Stimulated activated memory B cell treated with anti-CD40 and anti-IgM and Interleukin-4, amounts not matched to agents 10 μg/mL and 1 μg/mL and 100 μg/mL, for 72 hours (primary cell): ENCODE data around the gene RPL37A.

Experiments used
- ATAC-seq: fragments of 150-1000 bp; cut with Tn5 transposase; 2 replicates; pipeline ENCODE4 v1.10.0; 2021
- H3K27ac Mint-ChIP-seq: one replicate; pipeline ENCODE4 v1.8.0; 2022; ENCODE audit warnings: mild to moderate bottlenecking, mixed read lengths
- H3K27me3 Mint-ChIP-seq: one replicate; pipeline ENCODE4 v1.8.0; 2022; ENCODE audit warnings: mixed read lengths
- H3K36me3 Mint-ChIP-seq: one replicate; pipeline ENCODE4 v1.8.0; 2022; ENCODE audit warnings: mixed read lengths
- H3K4me1 Mint-ChIP-seq: one replicate; pipeline ENCODE4 v1.8.0; 2022; ENCODE audit warnings: mixed read lengths
- H3K4me3 Mint-ChIP-seq: one replicate; pipeline ENCODE4 v1.8.0; 2022; ENCODE audit warnings: mild to moderate bottlenecking, moderate library complexity, mixed read lengths
- H3K9me3 Mint-ChIP-seq: one replicate; pipeline ENCODE4 v1.8.0; 2022; ENCODE audit warnings: mixed read lengths

RPL37A gene

GRCh38 chr2:216478791-216479190 lies 19.9 kb upstream of the RPL37A start:
- no peak for ATAC-seq
- no peaks in the 10 kb centered on the region for H3K27me3 Mint-ChIP-seq
- H3K4me1 Mint-ChIP-seq, result peaks cover 15% of the 10 kb centered on the region
- no peaks in the 10 kb centered on the region for H3K9me3 Mint-ChIP-seq
- no peak overlapping the region for H3K4me3 Mint-ChIP-seq
- H3K27ac Mint-ChIP-seq, result no peak overlapping the region
- H3K36me3 Mint-ChIP-seq, result peaks cover 65% of the 10 kb centered on the region

- Mint-ChIP-seq H3K27ac (no peak overlapping the region), H3K4me1 (peaks cover 7% of the 10 kb centered on the region), H3K36me3 (peaks cover 65% of the 10 kb centered on the region), H3K4me3 (no peak overlapping the region), H3K9me3 (no peaks in the 10 kb centered on the region), H3K27me3 (no peaks in the 10 kb centered on the region)
- no peak for ATAC-seq
Measured at GRCh38 chr2:216480221-216480620, 18.4 kb upstream of the RPL37A start.

- no peaks in the 10 kb centered on the region for H3K27me3 Mint-ChIP-seq
- ATAC-seq, result no peak
- peak overlapping the region; percentile 53 for H3K27ac Mint-ChIP-seq
- peaks cover 46% of the 10 kb centered on the region for H3K36me3 Mint-ChIP-seq
- no peak overlapping the region for H3K4me3 Mint-ChIP-seq
- no peaks in the 10 kb centered on the region for H3K9me3 Mint-ChIP-seq
- H3K4me1 Mint-ChIP-seq, result no peaks in the 10 kb centered on the region
Measured at GRCh38 chr2:216482640-216483039, 16.0 kb upstream of the RPL37A start.

GRCh38 chr2:216485237-216485636 lies 13.4 kb upstream of the RPL37A start:
- H3K4me3 Mint-ChIP-seq, result no peak overlapping the region
- H3K36me3 Mint-ChIP-seq, result peaks cover 29% of the 10 kb centered on the region
- peaks cover 7% of the 10 kb centered on the region for H3K4me1 Mint-ChIP-seq
- no peak overlapping the region for H3K27ac Mint-ChIP-seq
- ATAC-seq, result no peak
- H3K27me3 Mint-ChIP-seq, result no peaks in the 10 kb centered on the region
- H3K9me3 Mint-ChIP-seq, result no peaks in the 10 kb centered on the region

GRCh38 chr2:216485745-216486144 lies 12.9 kb upstream of the RPL37A start:
- Mint-ChIP-seq H3K27me3 (no peaks in the 10 kb centered on the region), H3K4me1 (peaks cover 12% of the 10 kb centered on the region), H3K9me3 (no peaks in the 10 kb centered on the region), H3K36me3 (peaks cover 24% of the 10 kb centered on the region), H3K4me3 (no peak overlapping the region), H3K27ac (no peak overlapping the region)
- ATAC-seq, result no peak

- peaks cover 20% of the 10 kb centered on the region for H3K36me3 Mint-ChIP-seq
- no peak for ATAC-seq
- no peak overlapping the region for H3K27ac Mint-ChIP-seq
- H3K9me3 Mint-ChIP-seq, result no peaks in the 10 kb centered on the region
- H3K4me1 Mint-ChIP-seq, result peaks cover 14% of the 10 kb centered on the region
- no peak overlapping the region for H3K4me3 Mint-ChIP-seq
- H3K27me3 Mint-ChIP-seq, result no peaks in the 10 kb centered on the region
Measured at GRCh38 chr2:216486271-216486670, 12.4 kb upstream of the RPL37A start.

- Mint-ChIP-seq H3K36me3 (peaks cover 16% of the 10 kb centered on the region), H3K4me3 (no peak overlapping the region), H3K27ac (no peak overlapping the region), H3K27me3 (no peaks in the 10 kb centered on the region), H3K4me1 (peaks cover 16% of the 10 kb centered on the region), H3K9me3 (peaks cover under 1% of the 10 kb centered on the region)
- no peak for ATAC-seq
Measured at GRCh38 chr2:216486708-216487107, 11.9 kb upstream of the RPL37A start.

- Mint-ChIP-seq H3K36me3 (no peaks in the 10 kb centered on the region), H3K4me3 (no peak overlapping the region), H3K9me3 (peaks cover 4% of the 10 kb centered on the region), H3K27ac (peak overlapping the region; percentile 37), H3K4me1 (peaks cover 43% of the 10 kb centered on the region), H3K27me3 (no peaks in the 10 kb centered on the region)
- no peak for ATAC-seq
Measured at GRCh38 chr2:216490061-216490460, 8.6 kb upstream of the RPL37A start.

- H3K4me1 Mint-ChIP-seq, result peaks cover 53% of the 10 kb centered on the region
- H3K27ac Mint-ChIP-seq, result peak overlapping the region; percentile 89
- H3K27me3 Mint-ChIP-seq, result no peaks in the 10 kb centered on the region
- peak overlapping the region; percentile 44 for H3K4me3 Mint-ChIP-seq
- peaks cover 4% of the 10 kb centered on the region for H3K9me3 Mint-ChIP-seq
- H3K36me3 Mint-ChIP-seq, result no peaks in the 10 kb centered on the region
- ATAC-seq, result peak; percentile 90
Measured at GRCh38 chr2:216491793-216492596, 6.6 kb upstream of the RPL37A start.

- Mint-ChIP-seq H3K27ac (peak overlapping the region; percentile 89), H3K9me3 (peaks cover 4% of the 10 kb centered on the region), H3K4me1 (peaks cover 58% of the 10 kb centered on the region), H3K4me3 (peak overlapping the region; percentile 44), H3K27me3 (no peaks in the 10 kb centered on the region), H3K36me3 (peaks cover 2% of the 10 kb centered on the region)
- ATAC-seq, result peak; percentile 42
Measured at GRCh38 chr2:216492597-216493333, 5.9 kb upstream of the RPL37A start.

GRCh38 chr2:216493334-216493685 lies 5.3 kb upstream of the RPL37A start:
- Mint-ChIP-seq H3K4me1 (peaks cover 63% of the 10 kb centered on the region), H3K27me3 (no peaks in the 10 kb centered on the region), H3K36me3 (peaks cover 6% of the 10 kb centered on the region), H3K27ac (peak overlapping the region; percentile 89), H3K9me3 (peaks cover 4% of the 10 kb centered on the region), H3K4me3 (no peak overlapping the region)
- ATAC-seq, result no peak

- Mint-ChIP-seq H3K27ac (no peak overlapping the region), H3K36me3 (peaks cover 25% of the 10 kb centered on the region), H3K9me3 (peaks cover 4% of the 10 kb centered on the region), H3K4me1 (peaks cover 70% of the 10 kb centered on the region), H3K27me3 (no peaks in the 10 kb centered on the region), H3K4me3 (no peak overlapping the region)
- ATAC-seq, result no peak
Measured at GRCh38 chr2:216495656-216496055, 3.0 kb upstream of the RPL37A start.

GRCh38 chr2:216497382-216498069 lies 1.1 kb upstream of the RPL37A start:
- Mint-ChIP-seq H3K27ac (peak overlapping the region; percentile 97), H3K36me3 (peaks cover 40% of the 10 kb centered on the region), H3K27me3 (no peaks in the 10 kb centered on the region), H3K9me3 (no peaks in the 10 kb centered on the region), H3K4me1 (peaks cover 65% of the 10 kb centered on the region), H3K4me3 (peak overlapping the region; percentile 90)
- no peak for ATAC-seq

GRCh38 chr2:216498070-216498378 lies 620 bp upstream of the RPL37A start:
- no peaks in the 10 kb centered on the region for H3K9me3 Mint-ChIP-seq

GRCh38 chr2:216499641-216500218 lies 1.1 kb downstream of the RPL37A start:
- ATAC-seq, result no peak
- peaks cover 60% of the 10 kb centered on the region for H3K36me3 Mint-ChIP-seq
- H3K4me1 Mint-ChIP-seq, result peaks cover 65% of the 10 kb centered on the region
- no peaks in the 10 kb centered on the region for H3K27me3 Mint-ChIP-seq
- peak overlapping the region; percentile 90 for H3K4me3 Mint-ChIP-seq
- no peaks in the 10 kb centered on the region for H3K9me3 Mint-ChIP-seq
- peak overlapping the region; percentile 97 for H3K27ac Mint-ChIP-seq

More at GRCh38 chr2:216498070-216498378, 620 bp upstream of the RPL37A start:
- ATAC-seq, result no peak
- H3K27me3 Mint-ChIP-seq, result no peaks in the 10 kb centered on the region
- peak overlapping the region; percentile 97 for H3K27ac Mint-ChIP-seq
- H3K4me1 Mint-ChIP-seq, result peaks cover 65% of the 10 kb centered on the region
- H3K36me3 Mint-ChIP-seq, result peaks cover 45% of the 10 kb centered on the region
- peak overlapping the region; percentile 90 for H3K4me3 Mint-ChIP-seq
